H1 (cell line): Measurements from ENCODE around the gene HSH2D. TPM values are rescaled to one million over a fixed set of nuclear protein-coding genes. Genes with fewer than 3 reads are reported as not detected.

ENCODE experiments used
- CTCF ChIA-PET: fragments of 300-600 bp; sonication (Branson Sonifier 250); formaldehyde crosslinking; loops from one replicate; lab custom pipeline; 2021; ENCODE audit not compliant: partially characterized antibody; lab: Charles Lee
- POLR2A ChIA-PET: fragments of 300-600 bp; sonication (Branson Sonifier 250); formaldehyde crosslinking; loops from one replicate; lab custom pipeline; 2021; ENCODE audit warnings: inconsistent platforms; ENCODE audit not compliant: partially characterized antibody; lab: Charles Lee
- DNase-seq, 2 experiments: peaks; one replicate each; pipeline versions ENCODE4 v3.0.0 to v3.0.0-alpha.2; 2010 to 2022; ENCODE audit warnings: low spot score in 2 of 2, low read depth in 1 of 2, mixed read lengths in 1 of 2
- FAIRE-seq: peaks from 2 replicates; lab custom pipeline; 2011; peaks lifted over from hg19 to GRCh38; lab: Jason Lieb, UNC
- H2AFZ ChIP-seq: 2 replicates; pipeline ENCODE4 v1.8.1; 2012; ENCODE audit warnings: low read length, inconsistent platforms
- H2AK5ac ChIP-seq: 2 replicates; pipeline ENCODE4 v1.6.1; 2013; ENCODE audit warnings: low read depth, low read length
- H2BK120ac ChIP-seq: replicated peaks from 2 replicates; pipeline ENCODE3; 2013; ENCODE audit warnings: low read depth, low read length, inconsistent platforms
- H2BK12ac ChIP-seq: 2 replicates; pipeline ENCODE4 v1.6.1; 2013; ENCODE audit warnings: low read depth, low read length
- H2BK15ac ChIP-seq: 2 replicates; pipeline ENCODE4 v1.6.1; 2013; ENCODE audit warnings: low read length
- H2BK20ac ChIP-seq: 2 replicates; pipeline ENCODE4 v1.6.1; 2013; ENCODE audit warnings: low read length
- H2BK5ac ChIP-seq: 2 replicates; pipeline ENCODE4 v1.6.1; 2013; ENCODE audit warnings: low read depth, low read length
- H3K14ac ChIP-seq: 2 replicates; pipeline ENCODE4 v1.6.1; 2013; ENCODE audit warnings: inconsistent platforms; ENCODE audit not compliant: insufficient read length
- H3K18ac ChIP-seq: 2 replicates; pipeline ENCODE4 v1.6.1; 2013; ENCODE audit warnings: low read length; ENCODE audit errors: extremely low read depth
- H3K23ac ChIP-seq: 2 replicates; pipeline ENCODE4 v1.6.1; 2013; ENCODE audit warnings: inconsistent platforms; ENCODE audit not compliant: insufficient read length
- H3K23me2 ChIP-seq: 2 replicates; pipeline ENCODE4 v1.6.1; 2013; ENCODE audit warnings: low read depth, low read length
- H3K27ac ChIP-seq: 2 replicates; pipeline ENCODE4 v1.6.1; 2011; ENCODE audit warnings: low read depth, low read length, inconsistent platforms
- H3K27me3 ChIP-seq, 4 experiments: replicated peaks in 1 of 4; 1 replicate in 1 of 4; 2 replicates in 3 of 4; pipeline versions ENCODE4 v1.6.1 to v1.8.1; 2011 to 2013; ENCODE audit warnings: low read length in 3 of 4, mild to moderate bottlenecking in 3 of 4, inconsistent platforms in 2 of 4, mixed read lengths in 2 of 4, moderate library complexity in 1 of 4; ENCODE audit not compliant: control insufficient read depth in 3 of 4, insufficient read depth in 3 of 4; ENCODE audit errors: extremely low read depth in 1 of 4
- H3K36me3 ChIP-seq, 4 experiments: 2 replicates each; pipeline versions ENCODE4 v1.6.1 to v1.8.1; 2011 to 2013; ENCODE audit warnings: mild to moderate bottlenecking in 4 of 4, low read length in 3 of 4, moderate library complexity in 2 of 4, control low read depth in 1 of 4, inconsistent platforms in 1 of 4; ENCODE audit not compliant: insufficient read depth in 4 of 4, control insufficient read depth in 2 of 4
- H3K4ac ChIP-seq: replicated peaks from 2 replicates; pipeline ENCODE3; 2013; ENCODE audit warnings: low read length, low read depth, mixed read lengths, inconsistent platforms; ENCODE audit not compliant: insufficient read length
- H3K4me1 ChIP-seq, 4 experiments: replicated peaks in 1 of 4; 1 replicate in 1 of 4; 2 replicates in 3 of 4; pipeline versions ENCODE4 v1.6.1 to v1.8.1; 2011 to 2013; ENCODE audit warnings: low read length in 3 of 4, inconsistent platforms in 2 of 4, mixed read lengths in 1 of 4; ENCODE audit not compliant: insufficient read depth in 4 of 4, control insufficient read depth in 3 of 4
- H3K4me2 ChIP-seq, 2 experiments: 2 replicates each; pipeline versions ENCODE4 v1.6.1 to v1.8.1; 2011 to 2013; ENCODE audit warnings: low read depth in 2 of 2, low read length in 2 of 2, control low read depth in 1 of 2, inconsistent platforms in 1 of 2, mild to moderate bottlenecking in 1 of 2; ENCODE audit not compliant: insufficient read depth in 1 of 2
- H3K4me3 ChIP-seq, 4 experiments: fragments of 200-600, 300-600 bp in 1 of 4; sonication (generic), shearing (Covaris generic), sonication (Bioruptor Twin) in 1 of 4; 2 replicates each; pipeline versions ENCODE4 v1.5.1 to v1.8.1; 2011 to 2016; ENCODE audit warnings: low read length in 4 of 4, low read depth in 3 of 4, control low read depth in 2 of 4, inconsistent platforms in 2 of 4, mild to moderate bottlenecking in 2 of 4, mixed read lengths in 1 of 4, moderate library complexity in 1 of 4; ENCODE audit not compliant: insufficient read depth in 2 of 4; ENCODE audit errors: extremely low read depth in 1 of 4
- H3K56ac ChIP-seq: replicated peaks from 2 replicates; pipeline ENCODE3; 2013; ENCODE audit warnings: low read depth, mild to moderate bottlenecking, mixed read lengths, low read length, inconsistent platforms; ENCODE audit not compliant: insufficient read length
- H3K79me1 ChIP-seq: 2 replicates; pipeline ENCODE4 v1.6.1; 2013; ENCODE audit warnings: low read depth, low read length, control low read depth
- H3K79me2 ChIP-seq, 2 experiments: 2 replicates each; pipeline versions ENCODE4 v1.6.1 to v1.8.1; 2012 to 2013; ENCODE audit warnings: low read length in 2 of 2, mild to moderate bottlenecking in 2 of 2, inconsistent platforms in 1 of 2; ENCODE audit not compliant: insufficient read depth in 2 of 2, control insufficient read depth in 1 of 2
- H3K9ac ChIP-seq, 4 experiments: replicated peaks in 1 of 4; 1 replicate in 1 of 4; 2 replicates in 3 of 4; pipeline versions ENCODE4 v1.6.1 to v1.8.1; 2011 to 2013; ENCODE audit warnings: low read depth in 3 of 4, low read length in 3 of 4, control low read depth in 2 of 4, mild to moderate bottlenecking in 2 of 4, moderate library complexity in 2 of 4, inconsistent platforms in 1 of 4; ENCODE audit errors: extremely low read depth in 1 of 4
- H3K9me3 ChIP-seq, 2 experiments: 2 replicates each; pipeline versions ENCODE4 v1.6.1 to v1.8.1; 2012 to 2013; ENCODE audit warnings: mild to moderate bottlenecking in 2 of 2, moderate library complexity in 2 of 2, control low read depth in 1 of 2, inconsistent platforms in 1 of 2, low read depth in 1 of 2, low read length in 1 of 2, mixed read lengths in 1 of 2; ENCODE audit not compliant: insufficient read depth in 2 of 2
- H4K20me1 ChIP-seq, 2 experiments: replicated peaks in 1 of 2; 2 replicates each; pipeline versions ENCODE3 to v1.8.1; 2011 to 2013; ENCODE audit warnings: inconsistent platforms in 2 of 2, low read length in 2 of 2, mild to moderate bottlenecking in 1 of 2; ENCODE audit not compliant: insufficient read depth in 2 of 2, control insufficient read depth in 1 of 2
- H4K5ac ChIP-seq: 2 replicates; pipeline ENCODE4 v1.6.1; 2013; ENCODE audit warnings: low read length, low read depth, mixed read lengths, inconsistent platforms; ENCODE audit not compliant: insufficient read length
- H4K8ac ChIP-seq: 2 replicates; pipeline ENCODE4 v1.8.0; 2013; ENCODE audit warnings: mild to moderate bottlenecking, moderate library complexity, low read length, inconsistent platforms; ENCODE audit not compliant: insufficient read depth; ENCODE audit errors: extremely low read depth
- H4K91ac ChIP-seq: replicated peaks from 2 replicates; pipeline ENCODE3; 2013; ENCODE audit warnings: low read length, mixed read lengths, inconsistent platforms; ENCODE audit not compliant: insufficient read length
- CEBPB ChIP-seq: IDR thresholded peaks from 2 replicates; pipeline ENCODE4 v1.6.1; 2012; ENCODE audit warnings: low read depth, low read length
- EGR1 ChIP-seq: IDR thresholded peaks from 2 replicates; pipeline ENCODE4 v1.6.1; 2011; ENCODE audit warnings: low read depth, low read length, borderline replicate concordance
- GABPA ChIP-seq: IDR thresholded peaks from 2 replicates; pipeline ENCODE4 v1.6.1; 2011; ENCODE audit warnings: mild to moderate bottlenecking, low read length, moderate library complexity, borderline replicate concordance; ENCODE audit not compliant: insufficient read depth
- JUND ChIP-seq: IDR thresholded peaks from 2 replicates; pipeline ENCODE4 v1.6.1; 2011; ENCODE audit warnings: mild to moderate bottlenecking, improper control_type of control experiment, low read length
- KDM4A ChIP-seq: IDR thresholded peaks from one replicate; pipeline ENCODE4 v1.7.1; 2012; ENCODE audit warnings: low read depth, mild to moderate bottlenecking, moderate library complexity, low read length, inconsistent platforms; ENCODE audit not compliant: severe bottlenecking
- POU5F1 ChIP-seq: IDR thresholded peaks from 2 replicates; pipeline ENCODE4 v1.6.1; 2011; ENCODE audit warnings: low read depth, mild to moderate bottlenecking, low read length, moderate library complexity
- RAD21 ChIP-seq, 2 experiments: IDR thresholded peaks in 1 of 2; conservative IDR thresholded peaks in 1 of 2; 2 replicates each; pipeline ENCODE4 v1.6.1; 2011; ENCODE audit warnings: low read depth in 2 of 2, low read length in 2 of 2, improper control_type of control experiment in 1 of 2, inconsistent platforms in 1 of 2, mild to moderate bottlenecking in 1 of 2, moderate library complexity in 1 of 2
- SIN3A ChIP-seq, 2 experiments: IDR thresholded peaks in 1 of 2; conservative IDR thresholded peaks in 1 of 2; 2 replicates each; pipeline ENCODE4 v1.6.1; 2011 to 2012; ENCODE audit warnings: low read length in 2 of 2, improper control_type of control experiment in 1 of 2, low read depth in 1 of 2, mild to moderate bottlenecking in 1 of 2
- SP2 ChIP-seq: IDR thresholded peaks from 2 replicates; pipeline ENCODE4 v1.6.1; 2012; ENCODE audit warnings: mild to moderate bottlenecking, low read length, inconsistent platforms
- SP4 ChIP-seq: IDR thresholded peaks from 2 replicates; pipeline ENCODE4 v1.6.1; 2012; ENCODE audit warnings: low read length, inconsistent platforms
- SUZ12 ChIP-seq: fragments of 200-600 bp; sonication (generic); IDR thresholded peaks from 2 replicates; pipeline ENCODE4 v1.6.1; 2012; ENCODE audit warnings: mild to moderate bottlenecking, inconsistent platforms, low read length, moderate library complexity, mixed read lengths
- TEAD4 ChIP-seq: IDR thresholded peaks from 2 replicates; pipeline ENCODE4 v1.6.1; 2012; ENCODE audit warnings: low read depth, low read length, inconsistent platforms, mixed read lengths
- USF2 ChIP-seq: IDR thresholded peaks from 2 replicates; pipeline ENCODE4 v1.6.1; 2011; ENCODE audit warnings: low read length, improper control_type of control experiment
- WGBS, 2 experiments: shearing (Covaris generic) in 1 of 2; methylation state at CpG; one replicate each; pipeline versions ENCODE4 v1.1.6 to v1.1.7; 2013 to 2015; ENCODE audit warnings: low lambda C conversion rate in 2 of 2, mixed read lengths in 2 of 2, inconsistent platforms in 1 of 2, low coverage in 1 of 2, missing lambda C conversion rate in 1 of 2; ENCODE audit not compliant: insufficient replicate concordance in 2 of 2, insufficient coverage in 1 of 2, insufficient read length in 1 of 2; ENCODE audit errors: extremely low coverage in 1 of 2, missing lambda C conversion rate in 1 of 2; 5-methylcytosine and 5-hydroxymethylcytosine counted together
- polyA plus RNA-seq, 7 experiments: library from polyadenylated mRNA; depleted of rRNA in 3 of 7; stranded (reverse) in 5 of 7; unstranded in 2 of 7; fragments of >200 nt in 5 of 7; fragments of 200-250 nt in 2 of 7; gene quantifications; 1 replicate in 5 of 7; 2 replicates in 1 of 7; 4 replicates in 1 of 7; pipeline versions ENCODE4 v1.2.1 to v1.2.3, GENCODE V29; 2011 to 2013; ENCODE audit warnings: missing spikeins in 2 of 7, mixed read lengths in 2 of 7
- total RNA-seq: library from RNA; stranded (reverse); fragmentation: NEBNext Ultra II Directional; extraction: Animal tissue kit (Norgen Biotek cat#: 25700); gene quantifications from 2 replicates; pipeline ENCODE4 v1.2.1, GENCODE V29; 2021

Gene HSH2D
- total and polyA plus RNA-seq, 2 of the 8 experiments (the other 6 are each of a cell fraction or from before 2014, with no cell fraction given): 0.67 to 1.6 TPM

- no peak overlapping the region for H3K9ac ChIP-seq
- H4K8ac ChIP-seq: no peak overlapping the region
- ChIA-PET CTCF (interaction anchor here (1.1 to 2.0 kb wide), 4 partner anchors 12 to 149 kb away, joined by 3 to 4 read pairs (median 4); no protein-coding TSS in a partner anchor), POLR2A (interaction anchor here (2.1 kb wide), 1 partner anchor 41 kb away, joined by 5 read pairs; no protein-coding TSS in a partner anchor)
- no peak overlapping the region for H4K91ac ChIP-seq
- H3K9me3 ChIP-seq: no peaks in the 10 kb centered on the region
- H3K4me3 ChIP-seq: no peak overlapping the region
- no peak overlapping the region for H2AK5ac ChIP-seq
- H3K4ac ChIP-seq: no peak overlapping the region
- H2BK12ac ChIP-seq: no peak overlapping the region
- peaks cover 0 to 2% (median 0%) of the 10 kb centered on the region in 4 experiments; a peak in 1 of 7 replicates for H3K4me1 ChIP-seq
- DNase-seq (no peak), FAIRE-seq (no peak)
- H2AFZ ChIP-seq: no peak overlapping the region
- no peak overlapping the region for H2BK120ac ChIP-seq
- no peak overlapping the region for H3K4me2 ChIP-seq
- H3K23ac ChIP-seq: no peak overlapping the region
- peaks cover 10% of the 10 kb centered on the region for H3K79me1 ChIP-seq
- H3K23me2 ChIP-seq: peaks cover 3% of the 10 kb centered on the region; the same call in 1 of the 2 replicates
- H3K27ac ChIP-seq: no peak overlapping the region
- H3K27me3 ChIP-seq: no peaks in the 10 kb centered on the region
- peaks cover 4 to 9% of the 10 kb centered on the region in 2 experiments for H4K20me1 ChIP-seq
- no peak overlapping the region for H3K14ac ChIP-seq
- H3K36me3 ChIP-seq: peaks cover 7 to 34% (median 18%) of the 10 kb centered on the region in 4 experiments
- no peak overlapping the region for H3K18ac ChIP-seq
- H3K56ac ChIP-seq: no peak overlapping the region
- no peak overlapping the region for H2BK15ac ChIP-seq
- H3K79me2 ChIP-seq: peaks cover 0 to 18% of the 10 kb centered on the region in 2 experiments; a peak in 3 of 4 replicates
- H2BK20ac ChIP-seq: no peak overlapping the region
- no peak overlapping the region for H2BK5ac ChIP-seq
- H4K5ac ChIP-seq: no peak overlapping the region
- 97% methylated on average over 10 of the region's 10 CpGs; no CpG with 5 or more reads in 1 of the 2 experiments for WGBS, 2 experiments
- TF ChIP-seq CEBPB (no peak), SP2 (no peak), EGR1 (no peak), RAD21 (IDR thresholded peaks at IDR 0.05 in 1 of 2, conservative IDR thresholded peaks at IDR 0.05 in 1 of 2; ENCODE audit: low read depth in 2 of 2, low read length in 2 of 2) (no peak), KDM4A (no peak), SIN3A (conservative IDR thresholded peaks at IDR 0.05 in 1 of 2, IDR thresholded peaks at IDR 0.05 in 1 of 2; ENCODE audit: low read depth in 1 of 2, low read length in 2 of 2) (no peak), USF2 (no peak), POU5F1 (no peak), JUND (no peak), SP4 (no peak), SUZ12 (no peak), TEAD4 (no peak), GABPA (no peak)
Measured at GRCh38 chr19:16190736-16191135, 47.3 kb downstream of the HSH2D start.
